ENCODE measurements around the gene BCAR1. TPM values are rescaled to one million over a fixed set of nuclear protein-coding genes. Genes with fewer than 3 reads are reported as not detected.

The BCAR1 gene
- total RNA-seq, 1 experiment from 2014 or later = 93.5 TPM

- no peaks in the 10 kb centered on the region; the same call in 1 of the 2 replicates for H3K9me3 ChIP-seq (replicated peaks)
- H3K4me1 ChIP-seq (replicated peaks) = peaks cover 41% of the 10 kb centered on the region
- no peak overlapping the region for H3K4me3 ChIP-seq
- H3K36me3 ChIP-seq = peaks cover 99% of the 10 kb centered on the region
- H3K27me3 ChIP-seq (replicated peaks) = no peaks in the 10 kb centered on the region
- no peak for DNase-seq (ENCODE audit: low read depth in 1 of 2, low spot score in 2 of 2)
- no peak overlapping the region for H3K27ac ChIP-seq
Observed at GRCh38 chr16:75236736-75237397, 14.6 kb downstream of the BCAR1 start.

- DNase-seq (ENCODE audit: low read depth in 1 of 2, low spot score in 2 of 2) = no peak
- Histone ChIP-seq H3K4me3 (no peak overlapping the region), H3K27ac (no peak overlapping the region), H3K36me3 (peaks cover 100% of the 10 kb centered on the region), H3K27me3 (replicated peaks) (no peaks in the 10 kb centered on the region), H3K4me1 (replicated peaks) (peaks cover 41% of the 10 kb centered on the region), H3K9me3 (replicated peaks) (no peaks in the 10 kb centered on the region; the same call in 1 of the 2 replicates)
Observed at GRCh38 chr16:75236232-75236631, 15.2 kb downstream of the BCAR1 start.

GRCh38 chr16:75235721-75236193 lies 15.7 kb downstream of the BCAR1 start:
- H3K36me3 ChIP-seq = peaks cover 98% of the 10 kb centered on the region
- no peaks in the 10 kb centered on the region for H3K27me3 ChIP-seq (replicated peaks)
- H3K4me1 ChIP-seq (replicated peaks) = peaks cover 41% of the 10 kb centered on the region
- no peak overlapping the region for H3K27ac ChIP-seq
- H3K9me3 ChIP-seq (replicated peaks) = no peaks in the 10 kb centered on the region; the same call in 1 of the 2 replicates
- H3K4me3 ChIP-seq = no peak overlapping the region
- DNase-seq (ENCODE audit: low read depth in 1 of 2, low spot score in 2 of 2) = no peak

GRCh38 chr16:75234856-75235696 lies 16.3 kb downstream of the BCAR1 start:
- H3K9me3 ChIP-seq (replicated peaks) = no peaks in the 10 kb centered on the region; the same call in 1 of the 2 replicates
- H3K27me3 ChIP-seq (replicated peaks) = no peaks in the 10 kb centered on the region
- H3K27ac ChIP-seq = no peak overlapping the region
- H3K4me3 ChIP-seq = no peak overlapping the region
- DNase-seq (ENCODE audit: low read depth in 1 of 2, low spot score in 2 of 2) = no peak
- peaks cover 98% of the 10 kb centered on the region for H3K36me3 ChIP-seq
- peaks cover 38% of the 10 kb centered on the region for H3K4me1 ChIP-seq (replicated peaks)

GRCh38 chr16:75233611-75233938 lies 17.8 kb downstream of the BCAR1 start:
- Histone ChIP-seq H3K4me3 (no peak overlapping the region), H3K36me3 (peaks cover 98% of the 10 kb centered on the region), H3K9me3 (replicated peaks) (no peaks in the 10 kb centered on the region; the same call in 1 of the 2 replicates), H3K4me1 (replicated peaks) (peaks cover 23% of the 10 kb centered on the region), H3K27me3 (replicated peaks) (no peaks in the 10 kb centered on the region), H3K27ac (no peak overlapping the region)
- DNase-seq (ENCODE audit: low read depth in 1 of 2, low spot score in 2 of 2) = no peak

- no peaks in the 10 kb centered on the region for H3K27me3 ChIP-seq (replicated peaks)
- peaks cover 10% of the 10 kb centered on the region for H3K4me1 ChIP-seq (replicated peaks)
- no peak for DNase-seq (ENCODE audit: low read depth in 1 of 2, low spot score in 2 of 2)
- H3K9me3 ChIP-seq (replicated peaks) = no peaks in the 10 kb centered on the region; the same call in 1 of the 2 replicates
- H3K27ac ChIP-seq = no peak overlapping the region
- no peak overlapping the region for H3K4me3 ChIP-seq
- peaks cover 93% of the 10 kb centered on the region for H3K36me3 ChIP-seq
Observed at GRCh38 chr16:75231570-75231969, 19.9 kb downstream of the BCAR1 start.

- no peak overlapping the region for H3K4me3 ChIP-seq
- peaks cover 10% of the 10 kb centered on the region for H3K4me1 ChIP-seq (replicated peaks)
- H3K36me3 ChIP-seq = peaks cover 83% of the 10 kb centered on the region
- no peak overlapping the region for H3K27ac ChIP-seq
- H3K27me3 ChIP-seq (replicated peaks) = no peaks in the 10 kb centered on the region
- no peak for DNase-seq (ENCODE audit: low read depth in 1 of 2, low spot score in 2 of 2)
- no peaks in the 10 kb centered on the region; the same call in 1 of the 2 replicates for H3K9me3 ChIP-seq (replicated peaks)
Observed at GRCh38 chr16:75230471-75231110, 20.8 kb downstream of the BCAR1 start.

- H3K9me3 ChIP-seq (replicated peaks) = no peaks in the 10 kb centered on the region; the same call in 1 of the 2 replicates
- no peak overlapping the region for H3K4me3 ChIP-seq
- DNase-seq (ENCODE audit: low read depth in 1 of 2, low spot score in 2 of 2) = no peak
- H3K27me3 ChIP-seq (replicated peaks) = no peaks in the 10 kb centered on the region; the same call in 1 of the 2 replicates
- peaks cover 71% of the 10 kb centered on the region for H3K36me3 ChIP-seq
- H3K27ac ChIP-seq = no peak overlapping the region
- peaks cover 8% of the 10 kb centered on the region for H3K4me1 ChIP-seq (replicated peaks)
Observed at GRCh38 chr16:75229172-75230031, 22.0 kb downstream of the BCAR1 start.

GRCh38 chr16:75228143-75228976 lies 23.1 kb downstream of the BCAR1 start:
- no peak overlapping the region for H3K4me3 ChIP-seq
- peaks cover 61% of the 10 kb centered on the region for H3K36me3 ChIP-seq
- H3K4me1 ChIP-seq (replicated peaks) = no peaks in the 10 kb centered on the region; the same call in 1 of the 2 replicates
- H3K27me3 ChIP-seq (replicated peaks) = peaks cover 4% of the 10 kb centered on the region
- no peak for DNase-seq (ENCODE audit: low read depth in 1 of 2, low spot score in 2 of 2)
- H3K27ac ChIP-seq = no peak overlapping the region
- H3K9me3 ChIP-seq (replicated peaks) = no peaks in the 10 kb centered on the region

- Histone ChIP-seq H3K4me3 (no peak overlapping the region), H3K27me3 (replicated peaks) (peaks cover 4% of the 10 kb centered on the region), H3K4me1 (replicated peaks) (no peaks in the 10 kb centered on the region; the same call in 1 of the 2 replicates), H3K27ac (no peak overlapping the region), H3K36me3 (peaks cover 53% of the 10 kb centered on the region), H3K9me3 (replicated peaks) (no peaks in the 10 kb centered on the region)
- no peak for DNase-seq (ENCODE audit: low read depth in 1 of 2, low spot score in 2 of 2)
Observed at GRCh38 chr16:75227361-75228142, 23.9 kb downstream of the BCAR1 start.

GRCh38 chr16:75226550-75227360 lies 24.7 kb downstream of the BCAR1 start:
- peaks cover 45% of the 10 kb centered on the region for H3K36me3 ChIP-seq
- no peak for DNase-seq (ENCODE audit: low read depth in 1 of 2, low spot score in 2 of 2)
- H3K9me3 ChIP-seq (replicated peaks) = no peaks in the 10 kb centered on the region
- H3K27me3 ChIP-seq (replicated peaks) = peaks cover 4% of the 10 kb centered on the region
- H3K4me3 ChIP-seq = no peak overlapping the region
- H3K27ac ChIP-seq = no peak overlapping the region
- H3K4me1 ChIP-seq (replicated peaks) = no peaks in the 10 kb centered on the region; the same call in 1 of the 2 replicates
